PFSK-1 (cell line): ENCODE results near the gene GRIN3A.

Source experiments
- FOXP2 ChIP-seq: optimal IDR thresholded peaks from 2 replicates; pipeline ENCODE3; 2011; ENCODE audit warnings: borderline replicate concordance, control low read depth, inconsistent platforms; ENCODE audit not compliant: insufficient read depth; ENCODE audit errors: extremely low read length, extremely low read depth
- POLR2AphosphoS5 ChIP-seq: IDR thresholded peaks from 2 replicates; pipeline ENCODE4 v1.6.1; 2012; ENCODE audit warnings: low read depth, mild to moderate bottlenecking, control low read depth, low read length, moderate library complexity
- SIN3A ChIP-seq: IDR thresholded peaks from 2 replicates; pipeline ENCODE4 v1.6.1; 2012; ENCODE audit warnings: mild to moderate bottlenecking, low read length, moderate library complexity, borderline replicate concordance; ENCODE audit not compliant: insufficient read depth
- TAF1 ChIP-seq: IDR thresholded peaks from 2 replicates; pipeline ENCODE4 v1.6.1; 2012; ENCODE audit warnings: low read length, control low read depth, borderline replicate concordance; ENCODE audit not compliant: insufficient read depth
- TF ChIP-seq, protein P1 (sequence below), 2 experiments: IDR thresholded peaks; 2 replicates each; pipeline versions ENCODE4 v1.6.1 to v1.8.0; 2011 to 2012; ENCODE audit warnings: low read depth in 2 of 2, low read length in 2 of 2, control low read depth in 1 of 2, inconsistent platforms in 1 of 2, mild to moderate bottlenecking in 1 of 2, moderate library complexity in 1 of 2; ENCODE audit not compliant: insufficient read depth in 1 of 2

The GRIN3A gene

DNA sequence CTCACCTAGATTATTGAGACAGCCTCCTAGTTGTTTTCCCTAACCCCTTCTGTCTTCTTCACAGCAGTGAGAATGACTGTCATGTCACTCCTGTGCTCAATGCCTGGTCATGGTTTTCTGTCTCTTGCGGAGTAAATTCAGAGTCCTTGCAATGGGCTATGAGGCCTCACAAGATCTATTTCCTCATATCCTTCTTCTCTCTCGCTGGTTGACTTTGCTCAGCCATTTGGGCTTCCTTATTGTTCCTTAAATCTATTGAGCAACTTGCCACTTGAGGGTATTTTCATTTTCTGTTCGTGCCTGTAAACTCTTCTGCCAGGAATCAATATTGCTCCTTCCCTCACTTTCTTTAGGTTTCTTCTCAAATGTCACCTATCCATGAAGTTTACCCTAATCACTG, 152.7 kb downstream of the GRIN3A start:
- TF ChIP-seq POLR2AphosphoS5 (no peak), FOXP2 (no peak), SIN3A (no peak), TAF1 (no peak)
- TF ChIP-seq, protein P1, sequence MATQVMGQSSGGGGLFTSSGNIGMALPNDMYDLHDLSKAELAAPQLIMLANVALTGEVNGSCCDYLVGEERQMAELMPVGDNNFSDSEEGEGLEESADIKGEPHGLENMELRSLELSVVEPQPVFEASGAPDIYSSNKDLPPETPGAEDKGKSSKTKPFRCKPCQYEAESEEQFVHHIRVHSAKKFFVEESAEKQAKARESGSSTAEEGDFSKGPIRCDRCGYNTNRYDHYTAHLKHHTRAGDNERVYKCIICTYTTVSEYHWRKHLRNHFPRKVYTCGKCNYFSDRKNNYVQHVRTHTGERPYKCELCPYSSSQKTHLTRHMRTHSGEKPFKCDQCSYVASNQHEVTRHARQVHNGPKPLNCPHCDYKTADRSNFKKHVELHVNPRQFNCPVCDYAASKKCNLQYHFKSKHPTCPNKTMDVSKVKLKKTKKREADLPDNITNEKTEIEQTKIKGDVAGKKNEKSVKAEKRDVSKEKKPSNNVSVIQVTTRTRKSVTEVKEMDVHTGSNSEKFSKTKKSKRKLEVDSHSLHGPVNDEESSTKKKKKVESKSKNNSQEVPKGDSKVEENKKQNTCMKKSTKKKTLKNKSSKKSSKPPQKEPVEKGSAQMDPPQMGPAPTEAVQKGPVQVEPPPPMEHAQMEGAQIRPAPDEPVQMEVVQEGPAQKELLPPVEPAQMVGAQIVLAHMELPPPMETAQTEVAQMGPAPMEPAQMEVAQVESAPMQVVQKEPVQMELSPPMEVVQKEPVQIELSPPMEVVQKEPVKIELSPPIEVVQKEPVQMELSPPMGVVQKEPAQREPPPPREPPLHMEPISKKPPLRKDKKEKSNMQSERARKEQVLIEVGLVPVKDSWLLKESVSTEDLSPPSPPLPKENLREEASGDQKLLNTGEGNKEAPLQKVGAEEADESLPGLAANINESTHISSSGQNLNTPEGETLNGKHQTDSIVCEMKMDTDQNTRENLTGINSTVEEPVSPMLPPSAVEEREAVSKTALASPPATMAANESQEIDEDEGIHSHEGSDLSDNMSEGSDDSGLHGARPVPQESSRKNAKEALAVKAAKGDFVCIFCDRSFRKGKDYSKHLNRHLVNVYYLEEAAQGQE (IDR thresholded peaks at IDR 0.05; ENCODE audit: insufficient read depth in 1 of 2, low read depth in 2 of 2, low read length in 2 of 2) = no peak

- TF ChIP-seq, protein P1 (IDR thresholded peaks at IDR 0.05; ENCODE audit: insufficient read depth in 1 of 2, low read depth in 2 of 2, low read length in 2 of 2) = no peak
- TF ChIP-seq POLR2AphosphoS5 (no peak), TAF1 (no peak), SIN3A (no peak), FOXP2 (no peak)
These were observed 155.9 kb downstream of the GRIN3A start for GRCh38 chr9:101582553-101582952.

GRCh38 chr9:101579711-101580545, 158.5 kb downstream of the GRIN3A start:
- TF ChIP-seq POLR2AphosphoS5 (no peak), SIN3A (no peak), TAF1 (no peak), FOXP2 (no peak)
- TF ChIP-seq, protein P1 (IDR thresholded peaks at IDR 0.05; ENCODE audit: insufficient read depth in 1 of 2, low read depth in 2 of 2, low read length in 2 of 2) = no peak

- TF ChIP-seq, protein P1 (IDR thresholded peaks at IDR 0.05; ENCODE audit: insufficient read depth in 1 of 2, low read depth in 2 of 2, low read length in 2 of 2) = no peak
- TF ChIP-seq POLR2AphosphoS5 (no peak), FOXP2 (no peak), SIN3A (no peak), TAF1 (no peak)
These were observed 160.1 kb downstream of the GRIN3A start for GRCh38 chr9:101578378-101578777.
